Activated T-helper 1 cell treated with anti-CD3 and anti-CD28 coated beads, Interleukin-2, amount 50 U/mL, for 16 hours (primary cell): ENCODE results near the gene MAPK4.
"Not testable (repeated sequence)": the region's sequence is repeated elsewhere in the genome, so short reads cannot be mapped to it uniquely, and the experiment has no call there.

Source experiments
- DNase-seq, 2 donors: peaks; one replicate each; pipeline ENCODE4 v3.0.0-alpha.2; 2020; ENCODE audit warnings: low read depth in 1 of 2, low spot score in 1 of 2

MAPK4 gene

DNA sequence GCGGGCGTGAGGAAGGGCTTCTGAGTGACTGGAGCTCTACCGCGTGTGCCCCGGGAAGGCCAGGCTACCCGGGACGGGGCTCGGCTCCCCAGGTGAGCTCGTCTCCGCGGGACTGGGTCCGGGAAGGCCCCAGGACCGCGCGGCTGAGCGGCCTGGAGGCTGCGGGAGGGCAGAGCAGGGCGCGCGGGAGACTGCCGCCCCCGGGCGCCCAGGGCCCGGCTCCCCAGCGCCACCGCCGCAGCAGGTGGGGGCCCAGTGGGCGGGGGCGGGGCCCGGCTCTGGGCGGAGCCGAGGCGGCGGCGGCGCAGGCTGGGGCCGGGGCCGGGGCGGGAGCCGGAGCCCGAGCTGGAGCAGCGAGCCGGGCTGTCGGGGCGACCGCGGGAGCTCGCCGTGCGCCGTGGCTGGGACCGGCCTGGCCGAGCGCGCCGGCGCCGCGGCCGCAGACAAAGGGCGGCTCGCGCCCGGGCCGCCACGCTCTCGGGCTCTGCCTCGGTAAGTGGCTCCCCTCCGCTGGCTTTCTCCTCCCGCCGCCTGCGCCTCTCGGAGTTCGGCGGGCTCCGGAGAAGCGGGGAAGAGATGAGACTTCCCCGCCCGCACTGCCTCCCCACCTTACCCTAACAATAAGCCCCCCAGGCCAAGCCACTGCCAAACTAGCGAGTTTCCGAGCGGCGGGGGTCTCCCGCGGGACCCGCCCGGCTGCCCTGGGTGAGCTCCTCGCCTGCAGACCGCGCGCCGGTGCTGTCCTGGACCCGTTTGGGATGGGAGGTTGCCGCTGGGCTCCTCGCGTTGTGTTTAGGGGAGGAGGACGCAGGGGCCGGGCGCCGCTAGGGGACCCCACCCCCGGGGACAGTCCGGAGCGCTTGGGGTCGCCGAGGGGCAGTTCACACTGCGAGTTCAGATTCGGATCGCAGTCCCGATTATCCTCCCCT, at the start of gene MAPK4:
MAPK4 (plus strand) TSS at position 336 of the 929 bp plus-strand sequence. CDS start 103,872 bp downstream, outside the sequence.
- DNase-seq, result no peak

GRCh38 chr18:50517277-50517676, 42.6 kb upstream of the MAPK4 start:
- DNase-seq, result not testable (repeated sequence)

DNA sequence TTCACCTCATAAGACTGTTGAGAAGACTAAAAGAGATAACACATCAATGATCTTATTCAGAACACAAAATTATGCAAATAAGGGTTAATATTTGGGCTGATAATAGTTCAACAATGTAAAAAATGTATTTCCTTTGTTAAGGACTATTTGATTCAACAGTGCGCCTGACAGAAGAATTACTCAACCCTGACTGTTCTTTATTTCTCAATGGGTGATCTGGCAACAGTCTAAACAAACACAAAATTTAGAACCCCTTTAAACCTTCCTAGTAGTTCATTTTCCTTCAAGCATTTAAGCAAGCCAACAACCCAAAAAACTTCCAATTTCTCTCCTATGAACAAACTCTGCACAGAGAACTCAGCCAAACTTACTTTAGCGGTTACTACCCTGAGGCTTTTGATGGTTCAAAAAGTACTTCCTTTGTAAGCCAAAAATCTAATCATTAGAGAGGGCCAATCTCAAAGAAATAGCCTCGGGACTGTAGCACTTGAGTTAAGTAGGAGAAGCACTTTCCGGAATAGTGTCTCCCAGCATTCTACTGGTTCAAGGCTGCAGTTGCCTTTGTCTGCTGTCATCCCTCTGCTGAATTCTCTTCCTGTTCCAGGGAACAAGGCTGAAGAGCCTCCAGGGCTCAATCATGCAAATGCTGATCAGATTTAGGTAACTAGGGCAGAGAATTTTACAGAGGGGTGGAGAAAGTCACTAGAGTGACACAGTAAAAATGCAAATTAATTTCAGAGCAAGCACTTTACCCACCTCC, 40.9 kb upstream of the MAPK4 start:
- DNase-seq, result no peak

GRCh38 chr18:50523165-50523564, 36.7 kb upstream of the MAPK4 start:
- DNase-seq, result no peak

DNA sequence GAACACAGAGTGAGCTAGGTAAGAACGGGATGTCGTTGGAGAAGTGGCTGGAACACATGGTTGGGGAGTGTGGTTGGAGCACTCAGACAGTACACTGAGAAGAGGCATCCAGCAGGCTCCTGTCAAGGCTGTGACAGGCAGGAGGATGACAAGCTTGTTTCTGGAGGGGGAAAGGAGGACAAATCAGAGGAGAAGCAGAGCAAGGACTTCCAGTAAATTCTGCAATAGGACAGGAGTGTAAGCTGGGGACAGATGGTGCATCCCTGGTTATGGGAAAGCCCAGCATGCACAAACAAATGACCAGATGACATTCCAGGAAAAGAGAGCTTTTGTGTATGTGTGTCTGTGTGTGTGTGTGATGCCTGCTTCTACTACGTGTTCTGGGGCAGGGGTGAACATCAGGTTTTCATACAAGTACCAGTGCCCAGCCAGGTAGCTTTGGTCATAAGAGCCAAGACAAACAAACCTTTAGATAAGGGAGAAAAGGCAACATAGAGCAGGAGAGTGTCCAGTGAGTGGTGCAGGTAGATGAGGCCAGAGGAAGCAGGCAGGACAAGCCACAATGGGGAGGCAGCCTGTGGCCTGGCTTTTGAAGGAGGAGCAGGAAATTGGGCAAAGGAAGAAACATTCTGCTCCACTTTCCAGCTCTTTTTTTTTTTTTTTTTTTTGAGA, 32.1 kb upstream of the MAPK4 start:
- no peak for DNase-seq

- no peak for DNase-seq
These were observed 31.1 kb upstream of the MAPK4 start for GRCh38 chr18:50528806-50529205.

DNA sequence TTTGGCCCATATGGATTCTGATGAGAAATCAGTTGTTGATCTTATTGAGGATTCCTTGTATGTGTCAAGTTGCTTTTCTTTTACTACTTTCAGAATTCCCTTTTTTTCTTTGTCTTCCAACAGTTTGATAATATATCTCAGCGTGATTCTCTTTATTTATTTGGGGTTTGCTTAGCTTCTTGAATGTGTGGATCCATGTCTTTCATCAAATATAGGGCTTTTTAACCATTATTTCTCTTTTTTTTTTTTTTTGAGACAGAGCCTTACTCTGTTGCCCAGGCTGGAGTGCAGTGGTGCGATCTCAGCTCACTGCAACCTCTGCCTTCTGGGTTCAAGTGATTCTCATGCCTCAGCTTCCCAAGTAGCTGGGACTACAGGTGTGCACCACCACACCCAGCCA, 26.1 kb upstream of the MAPK4 start:
- DNase-seq, result not testable (repeated sequence)

DNA sequence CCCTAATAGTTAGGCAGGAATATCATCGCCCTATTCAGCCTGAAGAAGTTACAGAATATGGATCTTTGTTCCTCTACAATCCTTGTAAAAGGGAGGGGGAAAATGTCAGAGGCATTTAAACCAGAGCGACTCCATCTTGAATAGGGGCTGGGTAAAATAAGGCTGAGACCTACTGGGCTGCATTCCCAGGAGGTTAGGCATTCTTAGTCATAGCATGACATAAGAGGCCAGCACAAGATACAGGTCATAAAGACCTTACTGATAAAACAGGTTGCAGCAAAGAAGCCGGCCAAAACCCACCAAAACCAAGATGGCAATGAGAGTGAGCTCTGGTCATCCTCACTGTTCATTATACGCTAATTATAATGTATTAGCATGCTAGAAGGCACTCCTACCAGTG, 15.4 kb upstream of the MAPK4 start:
- not testable (repeated sequence) for DNase-seq

DNA sequence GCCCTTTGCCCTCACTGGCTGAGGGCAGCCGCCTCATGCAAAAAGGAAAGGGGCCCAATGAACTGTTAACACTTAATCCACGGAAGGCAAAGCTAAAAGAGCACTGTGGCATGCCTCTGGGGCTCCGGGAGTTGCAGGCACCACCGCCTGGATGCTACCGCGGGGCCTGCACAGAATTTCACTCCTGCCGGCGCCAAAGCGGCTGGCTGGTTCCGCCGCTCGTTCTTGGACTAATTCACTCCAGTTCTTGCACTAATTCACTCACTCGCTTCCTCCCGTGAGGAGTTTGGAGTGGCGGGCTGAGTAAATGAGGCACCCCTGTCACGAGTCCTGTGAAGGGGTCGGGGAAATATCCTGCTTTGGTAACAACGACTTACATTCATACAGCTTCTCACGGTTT, 14.0 kb upstream of the MAPK4 start:
- no peak for DNase-seq

DNA sequence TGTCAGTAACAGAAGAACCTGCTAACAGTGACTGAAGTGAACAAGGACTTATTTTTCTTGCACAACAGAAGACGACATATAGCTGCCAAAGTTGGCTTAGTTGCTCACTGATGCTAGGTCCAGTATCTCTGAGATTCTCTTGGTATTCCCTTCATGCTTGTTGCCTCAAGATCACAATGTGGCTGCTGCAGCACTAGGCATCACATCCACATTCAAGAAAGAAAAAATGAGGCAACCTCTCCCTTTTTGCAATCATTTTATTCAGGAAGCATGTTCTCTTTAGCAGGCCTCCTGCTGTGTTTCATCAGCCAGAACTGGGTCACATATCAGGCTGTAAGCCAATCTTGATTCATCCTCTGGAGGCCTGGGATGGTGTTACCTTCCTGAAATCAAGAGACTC, 11.7 kb upstream of the MAPK4 start:
- no peak for DNase-seq

GRCh38 chr18:50551651-50552050, 8.2 kb upstream of the MAPK4 start:
- DNase-seq, result not testable (repeated sequence)

DNA sequence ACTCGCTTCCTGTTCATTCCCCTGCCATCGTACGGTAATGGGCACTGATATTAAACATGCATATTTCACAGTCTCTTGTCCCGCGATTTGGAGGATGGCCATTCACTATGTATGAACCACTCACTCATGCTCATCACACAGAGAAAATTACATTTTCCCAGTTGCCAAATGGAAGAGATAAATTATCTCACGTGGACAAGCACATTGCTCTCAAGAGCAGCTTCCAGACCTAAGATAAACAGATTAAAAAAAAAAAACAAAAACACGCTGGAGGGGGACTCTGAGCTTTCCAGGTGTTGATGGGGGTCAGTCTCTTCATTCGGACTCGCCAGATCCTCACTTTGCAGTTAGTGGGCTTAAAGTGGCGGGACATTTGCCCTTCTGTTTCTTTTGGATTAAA, 1.7 kb upstream of the MAPK4 start:
- DNase-seq, result no peak

DNA sequence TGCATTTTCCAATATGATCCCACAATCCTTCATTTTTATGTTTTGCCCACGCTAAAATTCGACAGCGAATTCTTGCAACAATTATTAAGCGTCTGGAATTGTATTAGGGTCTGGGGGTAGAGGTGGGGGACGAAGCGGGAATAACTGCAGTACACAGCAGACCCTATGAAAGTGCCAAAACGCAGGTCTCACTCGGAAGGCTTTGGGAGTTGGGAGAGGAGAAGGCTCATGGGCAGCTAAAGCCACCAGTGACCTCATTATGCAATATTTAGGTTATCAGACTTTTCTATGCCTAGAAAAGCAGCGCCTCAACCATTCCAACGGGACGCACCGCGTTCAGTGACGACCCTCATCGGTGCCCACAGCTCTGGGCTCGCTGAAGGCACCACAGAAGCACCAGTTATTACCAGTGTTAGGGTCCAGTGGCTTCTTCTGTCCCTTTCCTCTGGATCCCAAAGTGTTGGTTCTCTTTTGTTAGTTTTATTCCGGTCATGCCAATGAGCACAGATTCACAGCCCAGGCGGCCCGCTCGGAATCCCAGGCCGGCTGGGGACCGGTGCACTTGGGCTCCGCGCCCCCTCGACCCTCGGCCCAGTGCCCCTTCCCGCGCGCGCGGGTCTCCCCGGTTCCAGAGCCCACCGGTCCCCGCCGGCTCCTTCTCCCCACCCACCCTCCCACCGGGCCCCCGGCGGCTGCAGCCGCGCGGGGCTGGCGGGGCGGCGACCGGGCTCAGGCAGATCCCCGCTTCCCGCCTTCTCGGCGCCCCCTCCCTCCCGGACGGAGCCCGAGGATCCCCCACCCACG, 737 bp upstream of the MAPK4 start:
- DNase-seq, result no peak

DNA sequence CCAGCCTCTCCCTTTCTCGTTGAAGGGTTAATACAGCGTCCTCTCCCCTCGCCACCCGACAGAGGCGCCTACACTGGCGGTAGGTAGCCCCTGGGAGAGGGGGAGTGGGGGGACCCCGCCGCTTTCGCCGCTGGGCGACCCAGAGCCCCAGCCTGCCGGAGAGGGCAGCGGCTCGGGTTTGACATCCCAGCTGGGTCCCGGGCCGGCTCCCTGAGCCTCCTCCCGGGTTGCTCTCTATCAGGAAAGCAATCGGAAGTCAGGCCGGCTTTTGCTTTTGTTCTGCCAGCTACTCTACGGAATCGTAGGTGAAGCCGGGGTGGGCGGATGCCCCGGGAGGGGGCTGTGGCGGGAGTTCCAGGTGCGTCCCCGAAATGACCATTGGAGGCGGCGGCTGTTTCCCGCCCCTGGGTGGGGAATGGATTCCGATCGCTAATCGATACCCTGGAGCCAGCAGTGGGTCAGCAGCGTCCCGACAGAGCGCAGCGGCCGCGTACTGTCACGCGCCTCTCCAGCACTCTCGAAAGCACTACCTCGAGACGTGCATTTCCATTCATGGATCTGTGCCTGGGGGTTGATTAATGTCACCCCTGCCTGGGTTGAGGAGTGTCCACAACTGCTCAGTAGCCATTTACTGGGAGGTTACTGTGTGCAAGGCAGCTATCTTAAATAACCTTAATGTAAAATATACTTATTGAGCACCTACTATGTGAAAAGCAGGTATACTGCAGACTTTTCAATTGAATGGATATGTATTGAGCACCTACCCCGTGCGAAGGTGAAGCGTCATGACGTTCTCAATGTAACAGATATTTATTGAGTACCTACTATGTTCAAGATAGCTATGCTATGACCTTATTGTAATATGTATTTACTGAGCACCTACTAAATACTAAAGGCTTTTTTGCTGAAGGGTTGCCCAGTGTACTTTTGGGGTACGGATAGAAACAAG, 1.1 kb downstream of the MAPK4 start:
- no peak for DNase-seq

GRCh38 chr18:50562258-50562657, 2.4 kb downstream of the MAPK4 start:
- DNase-seq, result not testable (repeated sequence)

DNA sequence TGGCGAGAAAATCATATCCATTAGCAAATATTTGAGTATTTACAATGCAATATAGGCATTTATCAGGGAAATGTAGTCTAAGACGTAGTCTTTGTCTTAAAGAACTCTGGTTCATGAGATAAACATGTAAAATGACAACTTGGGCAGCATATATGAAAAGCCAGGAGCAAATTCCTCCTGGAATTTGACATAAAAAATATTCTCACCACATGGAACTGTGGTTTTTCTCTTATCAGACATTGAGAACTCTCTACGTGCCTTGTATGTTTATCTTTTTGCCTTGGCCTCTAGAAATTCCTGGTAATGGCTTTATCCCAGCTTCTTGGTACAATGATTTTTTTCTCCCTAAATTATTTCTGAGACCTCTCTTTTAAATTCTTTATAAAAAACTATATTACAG, 2.8 kb downstream of the MAPK4 start:
- no peak for DNase-seq

GRCh38 chr18:50563376-50563775, 3.5 kb downstream of the MAPK4 start:
- no peak for DNase-seq

DNA sequence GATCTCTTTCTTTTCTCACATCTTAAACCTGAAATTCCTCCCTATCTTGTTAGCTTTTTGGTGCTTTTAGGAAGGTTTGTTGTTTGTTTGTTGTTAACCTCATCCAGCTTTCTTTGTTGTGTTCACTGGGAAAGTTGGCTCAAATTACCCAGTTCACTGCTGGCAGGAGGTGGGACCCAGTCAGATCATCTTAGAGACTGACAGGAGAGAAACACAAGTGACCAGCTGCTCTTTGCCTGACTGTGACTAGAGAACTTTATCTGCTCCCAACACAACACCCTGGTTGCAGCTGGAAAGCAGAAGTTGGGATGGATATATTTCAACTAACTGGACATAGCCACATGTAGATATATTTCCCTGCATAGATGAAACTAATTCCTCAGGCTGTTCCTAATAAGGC, 10.0 kb downstream of the MAPK4 start:
- no peak for DNase-seq

DNA sequence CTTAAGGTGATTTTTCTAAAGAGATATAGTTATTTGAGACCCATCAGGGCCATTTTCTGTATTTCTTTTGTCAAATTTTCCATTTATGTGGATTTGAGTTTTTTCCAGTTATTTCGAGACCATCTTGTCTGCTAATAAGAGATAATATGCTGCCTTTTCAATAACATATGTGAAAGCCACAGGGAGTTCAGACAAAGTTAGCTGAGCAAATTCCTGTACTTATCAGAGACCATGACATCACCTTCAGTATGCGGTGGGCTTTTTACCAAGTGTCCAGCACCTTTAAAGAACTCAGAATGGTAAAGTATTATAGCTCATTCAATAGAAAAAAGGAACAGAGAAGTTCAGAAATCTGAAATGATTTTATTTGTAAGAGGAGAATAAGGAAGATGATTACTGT, 11.7 kb downstream of the MAPK4 start:
- DNase-seq, result no peak

DNA sequence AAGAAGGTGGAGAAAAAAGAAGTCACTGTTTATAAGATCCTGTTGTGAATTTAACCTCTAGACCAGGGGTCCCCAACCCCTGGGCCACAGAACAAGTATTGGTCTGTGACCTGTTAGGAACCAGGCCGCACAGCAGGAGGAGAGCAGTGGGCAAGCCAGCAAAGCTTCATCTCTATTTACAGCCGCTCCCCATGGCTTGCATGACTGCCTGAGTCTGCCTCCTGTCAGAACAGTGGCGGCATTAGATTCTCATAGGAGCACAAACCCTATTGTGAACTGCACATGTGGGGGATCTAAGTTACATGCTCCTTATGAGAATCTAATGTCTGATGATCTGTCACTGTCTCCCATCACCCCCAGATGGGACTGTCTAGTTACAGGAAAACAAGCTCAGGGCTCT, 13.3 kb downstream of the MAPK4 start:
- not testable (repeated sequence) for DNase-seq
